Measurements from ENCODE around the gene FOSL2.

The FOSL2 gene

DNA sequence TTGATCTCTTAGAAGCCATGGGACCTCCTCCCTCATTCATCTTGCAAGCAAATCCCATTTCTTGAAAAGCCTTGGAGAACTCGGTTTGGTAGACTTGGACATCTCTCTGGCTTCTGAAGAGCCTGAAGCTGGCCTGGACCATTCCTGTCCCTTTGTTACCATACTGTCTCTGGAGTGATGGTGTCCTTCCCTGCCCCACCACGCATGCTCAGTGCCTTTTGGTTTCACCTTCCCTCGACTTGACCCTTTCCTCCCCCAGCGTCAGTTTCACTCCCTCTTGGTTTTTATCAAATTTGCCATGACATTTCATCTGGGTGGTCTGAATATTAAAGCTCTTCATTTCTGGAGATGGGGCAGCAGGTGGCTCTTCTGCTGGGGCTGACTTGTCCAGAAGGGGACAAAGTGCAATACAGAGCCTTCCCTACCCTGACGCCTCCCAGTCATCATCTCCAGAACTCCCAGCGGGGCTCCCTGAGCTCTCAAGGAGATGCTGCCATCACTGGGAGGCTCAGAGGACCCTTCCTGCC is 20.0 kb downstream of the FOSL2 start (continued):
- TF ChIP-seq ZNF623 (tag by site-specific recombination; IDR thresholded peaks at IDR 0.05) (no peak), MYNN (tag by site-specific recombination; IDR thresholded peaks at IDR 0.05; ENCODE audit: borderline replicate concordance) (no peak), KLF9 (tag by site-specific recombination; IDR thresholded peaks at IDR 0.05; ENCODE audit: low read depth) (no peak), KLF16 (tag by site-specific recombination; IDR thresholded peaks at IDR 0.05) (no peak), WT1 (tag by site-specific recombination; IDR thresholded peaks at IDR 0.05) (no peak), ZBTB6 (tag by site-specific recombination; IDR thresholded peaks at IDR 0.05) (no peak), ZNF501 (tag by site-specific recombination; IDR thresholded peaks at IDR 0.05) (no peak)
- TF ChIP-seq, protein P1, sequence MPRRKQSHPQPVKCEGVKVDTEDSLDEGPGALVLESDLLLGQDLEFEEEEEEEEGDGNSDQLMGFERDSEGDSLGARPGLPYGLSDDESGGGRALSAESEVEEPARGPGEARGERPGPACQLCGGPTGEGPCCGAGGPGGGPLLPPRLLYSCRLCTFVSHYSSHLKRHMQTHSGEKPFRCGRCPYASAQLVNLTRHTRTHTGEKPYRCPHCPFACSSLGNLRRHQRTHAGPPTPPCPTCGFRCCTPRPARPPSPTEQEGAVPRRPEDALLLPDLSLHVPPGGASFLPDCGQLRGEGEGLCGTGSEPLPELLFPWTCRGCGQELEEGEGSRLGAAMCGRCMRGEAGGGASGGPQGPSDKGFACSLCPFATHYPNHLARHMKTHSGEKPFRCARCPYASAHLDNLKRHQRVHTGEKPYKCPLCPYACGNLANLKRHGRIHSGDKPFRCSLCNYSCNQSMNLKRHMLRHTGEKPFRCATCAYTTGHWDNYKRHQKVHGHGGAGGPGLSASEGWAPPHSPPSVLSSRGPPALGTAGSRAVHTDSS (tag by site-specific recombination; IDR thresholded peaks at IDR 0.05), result no peak

DNA sequence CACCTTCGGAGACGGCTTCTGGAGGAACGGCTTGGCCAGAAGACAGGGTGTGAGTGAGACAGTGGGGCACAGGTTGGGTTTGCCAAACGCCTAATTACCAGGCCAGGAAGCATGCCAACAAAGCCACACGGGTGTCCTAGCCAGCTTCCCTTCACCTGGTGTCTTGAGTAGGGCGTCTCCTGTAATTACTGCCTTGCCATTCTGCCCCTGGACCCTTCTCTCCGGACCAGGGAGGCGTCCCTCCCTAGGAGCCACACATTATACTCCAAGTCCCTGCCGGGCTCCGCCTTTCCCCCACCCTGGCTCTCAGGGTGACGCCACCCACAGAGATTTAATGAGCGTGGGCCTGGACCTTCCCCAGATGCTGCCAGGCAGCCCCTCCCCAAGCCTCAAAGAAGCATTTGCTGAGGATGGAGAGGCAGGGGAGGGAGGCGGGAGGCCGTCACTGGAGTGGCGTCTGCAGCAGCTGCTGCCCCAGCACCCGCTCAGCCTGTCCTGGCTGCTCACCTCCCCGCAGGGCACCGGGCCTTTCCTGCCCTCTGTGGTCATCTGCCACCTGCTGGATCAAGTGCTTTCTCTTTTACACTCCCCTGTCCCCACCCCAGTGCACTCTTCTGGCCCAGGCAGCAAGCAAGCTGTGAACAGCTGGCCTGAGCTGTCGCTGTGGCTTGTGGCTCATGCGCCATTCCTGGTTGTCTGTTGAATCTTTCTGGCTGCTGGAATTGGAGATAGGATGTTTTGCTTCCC is 20.7 kb downstream of the FOSL2 start:
- Histone ChIP-seq H3K36me3 (ENCODE audit: control insufficient read depth in 2 of 2, insufficient read depth in 1 of 2, low read length in 2 of 2) (peaks cover 3 to 59% of the 10 kb centered on the region in 2 experiments; a peak in 2 of 3 replicates), H3K27ac (ENCODE audit: extremely low read depth, low read depth, low read length) (no peak overlapping the region), H3K4me3 (ENCODE audit: low read depth, low read length) (no peak overlapping the region), H3K4me1 (ENCODE audit: control insufficient read depth, insufficient read depth, low read length) (no peaks in the 10 kb centered on the region), H3K9me3 (ENCODE audit: control insufficient read depth, insufficient read depth, low read depth, low read length) (no peaks in the 10 kb centered on the region)
- POLR2A ChIA-PET, result interaction anchor here (0.6 to 1.2 kb wide), 2 partner anchors 16 to 297 kb away, joined by 3 read pairs; no protein-coding TSS in a partner anchor
- TF ChIP-seq KLF1 (tag by site-specific recombination; IDR thresholded peaks at IDR 0.05), result peak; percentile 74
- 0 out of 2 replicates have a peak, but pooled peaks have one; percentile 20 for TF ChIP-seq CTCF (tag by site-specific recombination; IDR thresholded peaks at IDR 0.05)
- peak; percentile 18; the same call in 1 of the 2 replicates for TF ChIP-seq ZNF555 (tag by site-specific recombination; conservative IDR thresholded peaks at IDR 0.05)
- TF ChIP-seq KLF17 (tag by site-specific recombination; IDR thresholded peaks at IDR 0.05), result 0 out of 2 replicates have a peak, but pooled peaks have one; percentile 34
- peak; percentile 84 for TF ChIP-seq GLIS1 (tag by site-specific recombination; IDR thresholded peaks at IDR 0.05)
- no peak for TF ChIP-seq ZEB2 (tag by site-specific recombination; IDR thresholded peaks at IDR 0.05)
- TF ChIP-seq ZIC2 (tag by site-specific recombination; IDR thresholded peaks at IDR 0.05), result peak; percentile 94
- no peak for TF ChIP-seq ZNF510 (tag by site-specific recombination; IDR thresholded peaks at IDR 0.05; ENCODE audit: insufficient replicate concordance)
- CTCF ChIA-PET, result interaction anchor here (0.6 to 0.9 kb wide), 4 partner anchors 460 to 708 kb away, joined by 3 to 4 read pairs (median 3); no protein-coding TSS in a partner anchor

DNA sequence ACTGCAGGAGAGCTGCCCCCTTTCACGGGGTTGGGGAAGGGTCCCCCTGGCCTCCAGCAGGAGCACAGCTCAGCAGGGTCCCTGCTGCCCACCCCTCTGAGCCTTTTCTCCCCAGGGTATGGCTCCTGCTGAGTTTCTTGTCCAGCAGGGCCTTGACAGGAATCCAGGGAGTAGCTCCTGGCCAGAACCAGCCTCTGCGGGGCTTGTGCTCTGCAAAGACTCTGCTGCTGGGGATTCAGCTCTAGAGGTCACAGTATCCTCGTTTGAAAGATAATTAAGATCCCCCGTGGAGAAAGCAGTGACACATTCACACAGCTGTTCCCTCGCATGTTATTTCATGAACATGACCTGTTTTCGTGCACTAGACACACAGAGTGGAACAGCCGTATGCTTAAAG is 21.2 kb downstream of the FOSL2 start:
- ChIA-PET CTCF (interaction anchor here (0.6 to 0.9 kb wide), 3 partner anchors 481 to 709 kb away, joined by 3 read pairs; no protein-coding TSS in a partner anchor), POLR2A (interaction anchor here (0.6 to 1.2 kb wide), 2 partner anchors 17 to 401 kb away, joined by 3 to 6 read pairs; no protein-coding TSS in a partner anchor)
- H3K27ac ChIP-seq (ENCODE audit: extremely low read depth, low read depth, low read length), result no peak overlapping the region
- no peak overlapping the region for H3K4me3 ChIP-seq (ENCODE audit: low read depth, low read length)
- H3K4me1 ChIP-seq (ENCODE audit: control insufficient read depth, insufficient read depth, low read length), result no peaks in the 10 kb centered on the region
- TF ChIP-seq ZIC2 (tag by site-specific recombination; IDR thresholded peaks at IDR 0.05), result peak; percentile 49
- TF ChIP-seq, protein P2, sequence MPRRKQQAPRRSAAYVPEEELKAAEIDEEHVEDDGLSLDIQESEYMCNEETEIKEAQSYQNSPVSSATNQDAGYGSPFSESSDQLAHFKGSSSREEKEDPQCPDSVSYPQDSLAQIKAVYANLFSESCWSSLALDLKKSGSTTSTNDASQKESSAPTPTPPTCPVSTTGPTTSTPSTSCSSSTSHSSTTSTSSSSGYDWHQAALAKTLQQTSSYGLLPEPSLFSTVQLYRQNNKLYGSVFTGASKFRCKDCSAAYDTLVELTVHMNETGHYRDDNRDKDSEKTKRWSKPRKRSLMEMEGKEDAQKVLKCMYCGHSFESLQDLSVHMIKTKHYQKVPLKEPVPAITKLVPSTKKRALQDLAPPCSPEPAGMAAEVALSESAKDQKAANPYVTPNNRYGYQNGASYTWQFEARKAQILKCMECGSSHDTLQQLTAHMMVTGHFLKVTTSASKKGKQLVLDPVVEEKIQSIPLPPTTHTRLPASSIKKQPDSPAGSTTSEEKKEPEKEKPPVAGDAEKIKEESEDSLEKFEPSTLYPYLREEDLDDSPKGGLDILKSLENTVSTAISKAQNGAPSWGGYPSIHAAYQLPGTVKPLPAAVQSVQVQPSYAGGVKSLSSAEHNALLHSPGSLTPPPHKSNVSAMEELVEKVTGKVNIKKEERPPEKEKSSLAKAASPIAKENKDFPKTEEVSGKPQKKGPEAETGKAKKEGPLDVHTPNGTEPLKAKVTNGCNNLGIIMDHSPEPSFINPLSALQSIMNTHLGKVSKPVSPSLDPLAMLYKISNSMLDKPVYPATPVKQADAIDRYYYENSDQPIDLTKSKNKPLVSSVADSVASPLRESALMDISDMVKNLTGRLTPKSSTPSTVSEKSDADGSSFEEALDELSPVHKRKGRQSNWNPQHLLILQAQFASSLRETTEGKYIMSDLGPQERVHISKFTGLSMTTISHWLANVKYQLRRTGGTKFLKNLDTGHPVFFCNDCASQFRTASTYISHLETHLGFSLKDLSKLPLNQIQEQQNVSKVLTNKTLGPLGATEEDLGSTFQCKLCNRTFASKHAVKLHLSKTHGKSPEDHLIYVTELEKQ (tag by site-specific recombination; IDR thresholded peaks at IDR 0.05; ENCODE audit: borderline replicate concordance), result no peak
- peaks cover 3 to 53% of the 10 kb centered on the region in 2 experiments; a peak in 2 of 3 replicates for H3K36me3 ChIP-seq (ENCODE audit: control insufficient read depth in 2 of 2, insufficient read depth in 1 of 2, low read length in 2 of 2)
- H3K9me3 ChIP-seq (ENCODE audit: control insufficient read depth, insufficient read depth, low read depth, low read length), result no peaks in the 10 kb centered on the region

All from HEK293 (cell line).